ENCODE data around the gene ATG4C.

The ATG4C gene

GRCh38 chr1:62834400-62834961 lies 50.5 kb downstream of the ATG4C start:
- Histone ChIP-seq H3K4me3 (ENCODE audit: low read depth, low read length, poor library complexity, severe bottlenecking) (no peak overlapping the region), H3F3A (ENCODE audit: insufficient read depth, low read length) (no peaks in the 10 kb centered on the region), H3K4me2 (ENCODE audit: low read length) (no peak overlapping the region), H3K4me1 (ENCODE audit: insufficient read depth, low read length, severe bottlenecking) (no peaks in the 10 kb centered on the region), H3K27ac (ENCODE audit: low read depth, low read length, poor library complexity, severe bottlenecking) (no peak overlapping the region), H3K9me2 (ENCODE audit: low read depth, low read length) (no peaks in the 10 kb centered on the region), H4K20me1 (ENCODE audit: insufficient read depth, low read length) (no peaks in the 10 kb centered on the region), H3K79me2 (ENCODE audit: insufficient read depth, low read length) (no peaks in the 10 kb centered on the region), H2AFZ (ENCODE audit: low read length) (no peak overlapping the region), H3K27me3 (ENCODE audit: insufficient read depth, low read length) (no peaks in the 10 kb centered on the region), H3K9ac (ENCODE audit: low read length) (no peak overlapping the region), H3K36me3 (ENCODE audit: insufficient read depth, low read length) (peaks cover 16% of the 10 kb centered on the region; the same call in 1 of the 2 replicates), H3K9me3 (ENCODE audit: low read length) (no peaks in the 10 kb centered on the region)
- TF ChIP-seq CTCF (IDR thresholded peaks at IDR 0.05; ENCODE audit: low read length) (no peak), EZH2 (IDR thresholded peaks at IDR 0.05; ENCODE audit: borderline replicate concordance, low read length) (no peak)

GRCh38 chr1:62836856-62837540 lies 53.1 kb downstream of the ATG4C start:
- H3K27ac ChIP-seq (ENCODE audit: low read depth, low read length, poor library complexity, severe bottlenecking) = no peak overlapping the region
- H3K4me2 ChIP-seq (ENCODE audit: low read length) = no peak overlapping the region

GRCh38 chr1:62840555-62840954 lies 56.6 kb downstream of the ATG4C start:
- TF ChIP-seq CTCF (IDR thresholded peaks at IDR 0.05; ENCODE audit: low read length) (no peak), EZH2 (IDR thresholded peaks at IDR 0.05; ENCODE audit: borderline replicate concordance, low read length) (no peak)
- Histone ChIP-seq H3K9ac (ENCODE audit: low read length) (no peak overlapping the region), H4K20me1 (ENCODE audit: insufficient read depth, low read length) (no peaks in the 10 kb centered on the region), H3K4me1 (ENCODE audit: insufficient read depth, low read length, severe bottlenecking) (no peaks in the 10 kb centered on the region), H3K4me2 (ENCODE audit: low read length) (no peak overlapping the region), H3K27me3 (ENCODE audit: insufficient read depth, low read length) (no peaks in the 10 kb centered on the region), H3K27ac (ENCODE audit: low read depth, low read length, poor library complexity, severe bottlenecking) (no peak overlapping the region), H3K9me3 (ENCODE audit: low read length) (no peaks in the 10 kb centered on the region), H2AFZ (ENCODE audit: low read length) (no peak overlapping the region), H3K4me3 (ENCODE audit: low read depth, low read length, poor library complexity, severe bottlenecking) (no peak overlapping the region), H3K36me3 (ENCODE audit: insufficient read depth, low read length) (peaks cover 12% of the 10 kb centered on the region; the same call in 1 of the 2 replicates), H3K9me2 (ENCODE audit: low read depth, low read length) (no peaks in the 10 kb centered on the region), H3K79me2 (ENCODE audit: insufficient read depth, low read length) (no peaks in the 10 kb centered on the region), H3F3A (ENCODE audit: insufficient read depth, low read length) (peaks cover 7% of the 10 kb centered on the region; the same call in 1 of the 2 replicates)

More at GRCh38 chr1:62836856-62837540, 53.1 kb downstream of the ATG4C start:
- Histone ChIP-seq H3F3A (ENCODE audit: insufficient read depth, low read length) (peaks cover 7% of the 10 kb centered on the region; the same call in 1 of the 2 replicates), H2AFZ (ENCODE audit: low read length) (no peak overlapping the region), H3K4me3 (ENCODE audit: low read depth, low read length, poor library complexity, severe bottlenecking) (no peak overlapping the region), H3K9me3 (ENCODE audit: low read length) (no peaks in the 10 kb centered on the region), H3K36me3 (ENCODE audit: insufficient read depth, low read length) (peaks cover 16% of the 10 kb centered on the region; the same call in 1 of the 2 replicates), H3K79me2 (ENCODE audit: insufficient read depth, low read length) (no peaks in the 10 kb centered on the region), H4K20me1 (ENCODE audit: insufficient read depth, low read length) (no peaks in the 10 kb centered on the region), H3K27me3 (ENCODE audit: insufficient read depth, low read length) (no peaks in the 10 kb centered on the region), H3K9ac (ENCODE audit: low read length) (no peak overlapping the region), H3K4me1 (ENCODE audit: insufficient read depth, low read length, severe bottlenecking) (no peaks in the 10 kb centered on the region), H3K9me2 (ENCODE audit: low read depth, low read length) (no peaks in the 10 kb centered on the region)
- no peak for TF ChIP-seq CTCF (IDR thresholded peaks at IDR 0.05; ENCODE audit: low read length)
